ENCODE results near the gene C9orf43.
A peak's percentile ranks its signal among the peaks of the same experiment; 100 is the strongest.
"Not testable (repeated sequence)": the region's sequence is repeated elsewhere in the genome, so short reads cannot be mapped to it uniquely, and the experiment has no call there.

C9orf43 gene

GRCh38 chr9:113373256-113373655 is 37.3 kb upstream of the C9orf43 start:
- Histone ChIP-seq H3K27me3 (ENCODE audit: low read depth, low read length) (no peaks in the 10 kb centered on the region), H3K4me3 (ENCODE audit: low read depth in 1 of 2, low read length in 2 of 2) (no peak overlapping the region), H3K27ac (ENCODE audit: low read length) (no peak overlapping the region), H3K36me3 (ENCODE audit: control insufficient read depth in 1 of 2, insufficient read depth in 2 of 2, low read length in 2 of 2) (peaks cover 11 to 20% of the 10 kb centered on the region in 2 donors), H3K9me3 (ENCODE audit: control insufficient read depth in 1 of 2, low read length in 2 of 2) (no peaks in the 10 kb centered on the region), H3K4me1 (ENCODE audit: control insufficient read depth in 1 of 2, insufficient read depth in 2 of 2, low read length in 2 of 2) (peaks cover 0 to 13% of the 10 kb centered on the region in 2 donors)

- Histone ChIP-seq H3K4me1 (ENCODE audit: control insufficient read depth in 1 of 2, insufficient read depth in 2 of 2, low read length in 2 of 2) (peaks cover 0 to 13% of the 10 kb centered on the region in 2 donors), H3K27ac (ENCODE audit: low read length) (no peak overlapping the region), H3K27me3 (ENCODE audit: low read depth, low read length) (no peaks in the 10 kb centered on the region), H3K36me3 (ENCODE audit: control insufficient read depth in 1 of 2, insufficient read depth in 2 of 2, low read length in 2 of 2) (peaks cover 11 to 20% of the 10 kb centered on the region in 2 donors), H3K9me3 (ENCODE audit: control insufficient read depth in 1 of 2, low read length in 2 of 2) (no peaks in the 10 kb centered on the region), H3K4me3 (ENCODE audit: low read depth in 1 of 2, low read length in 2 of 2) (no peak overlapping the region)
Measured at GRCh38 chr9:113373676-113374392, 36.7 kb upstream of the C9orf43 start.

- Histone ChIP-seq H3K4me1 (ENCODE audit: control insufficient read depth in 1 of 2, insufficient read depth in 2 of 2, low read length in 2 of 2) (peaks cover 0 to 13% of the 10 kb centered on the region in 2 donors), H3K27me3 (ENCODE audit: low read depth, low read length) (no peaks in the 10 kb centered on the region), H3K4me3 (ENCODE audit: low read depth in 1 of 2, low read length in 2 of 2) (peak overlapping the region; percentile 59 to 77), H3K27ac (ENCODE audit: low read length) (no peak overlapping the region), H3K9me3 (ENCODE audit: control insufficient read depth in 1 of 2, low read length in 2 of 2) (no peaks in the 10 kb centered on the region), H3K36me3 (ENCODE audit: control insufficient read depth in 1 of 2, insufficient read depth in 2 of 2, low read length in 2 of 2) (peaks cover 11 to 20% of the 10 kb centered on the region in 2 donors)
Measured at GRCh38 chr9:113375057-113376023, 35.2 kb upstream of the C9orf43 start.

- Histone ChIP-seq H3K4me1 (ENCODE audit: control insufficient read depth in 1 of 2, insufficient read depth in 2 of 2, low read length in 2 of 2) (peaks cover 0 to 13% of the 10 kb centered on the region in 2 donors), H3K27me3 (ENCODE audit: low read depth, low read length) (no peaks in the 10 kb centered on the region), H3K27ac (ENCODE audit: low read length) (peak within 1 kb of the TSS; percentile 67), H3K4me3 (ENCODE audit: low read depth in 1 of 2, low read length in 2 of 2) (peak within 1 kb of the TSS; percentile 62 to 77), H3K9me3 (ENCODE audit: control insufficient read depth in 1 of 2, low read length in 2 of 2) (no peaks in the 10 kb centered on the region), H3K36me3 (ENCODE audit: control insufficient read depth in 1 of 2, insufficient read depth in 2 of 2, low read length in 2 of 2) (peaks cover 11 to 20% of the 10 kb centered on the region in 2 donors)
Measured at GRCh38 chr9:113376634-113377567, 33.6 kb upstream of the C9orf43 start, which contains the start of gene HDHD3. Gene HDHD3, minus strand, starts transcription at chr9:113376986. Its CDS starts 2,632 bp downstream, at chr9:113374354.

GRCh38 chr9:113379094-113379828 is 31.3 kb upstream of the C9orf43 start:
- not testable (repeated sequence) for H3K27me3 ChIP-seq (ENCODE audit: low read depth, low read length); H3K9me3 ChIP-seq (ENCODE audit: control insufficient read depth in 1 of 2, low read length in 2 of 2); H3K4me3 ChIP-seq (ENCODE audit: low read depth in 1 of 2, low read length in 2 of 2); H3K36me3 ChIP-seq (ENCODE audit: control insufficient read depth in 1 of 2, insufficient read depth in 2 of 2, low read length in 2 of 2); H3K27ac ChIP-seq (ENCODE audit: low read length)
- H3K4me1 ChIP-seq (ENCODE audit: control insufficient read depth in 1 of 2, insufficient read depth in 2 of 2, low read length in 2 of 2) = peaks cover 0 to 13% of the 10 kb centered on the region in 2 donors

- H3K4me1 ChIP-seq (ENCODE audit: control insufficient read depth in 1 of 2, insufficient read depth in 2 of 2, low read length in 2 of 2) = peaks cover 0 to 13% of the 10 kb centered on the region in 2 donors
- not testable (repeated sequence) for H3K27ac ChIP-seq (ENCODE audit: low read length); H3K27me3 ChIP-seq (ENCODE audit: low read depth, low read length); H3K4me3 ChIP-seq (ENCODE audit: low read depth in 1 of 2, low read length in 2 of 2); H3K36me3 ChIP-seq (ENCODE audit: control insufficient read depth in 1 of 2, insufficient read depth in 2 of 2, low read length in 2 of 2); H3K9me3 ChIP-seq (ENCODE audit: control insufficient read depth in 1 of 2, low read length in 2 of 2)
Measured at GRCh38 chr9:113379829-113380210, 30.7 kb upstream of the C9orf43 start.

GRCh38 chr9:113380869-113381378 is 29.6 kb upstream of the C9orf43 start:
- Histone ChIP-seq H3K9me3 (ENCODE audit: control insufficient read depth in 1 of 2, low read length in 2 of 2) (no peaks in the 10 kb centered on the region), H3K4me3 (ENCODE audit: low read depth in 1 of 2, low read length in 2 of 2) (no peak overlapping the region), H3K4me1 (ENCODE audit: control insufficient read depth in 1 of 2, insufficient read depth in 2 of 2, low read length in 2 of 2) (peaks cover 0 to 5% of the 10 kb centered on the region in 2 donors), H3K27ac (ENCODE audit: low read length) (no peak overlapping the region), H3K27me3 (ENCODE audit: low read depth, low read length) (no peaks in the 10 kb centered on the region), H3K36me3 (ENCODE audit: control insufficient read depth in 1 of 2, insufficient read depth in 2 of 2, low read length in 2 of 2) (peaks cover 0 to 4% of the 10 kb centered on the region in 2 donors)

- H3K4me1 ChIP-seq (ENCODE audit: control insufficient read depth in 1 of 2, insufficient read depth in 2 of 2, low read length in 2 of 2); H3K36me3 ChIP-seq (ENCODE audit: control insufficient read depth in 1 of 2, insufficient read depth in 2 of 2, low read length in 2 of 2); H3K27me3 ChIP-seq (ENCODE audit: low read depth, low read length); H3K4me3 ChIP-seq (ENCODE audit: low read depth in 1 of 2, low read length in 2 of 2); H3K9me3 ChIP-seq (ENCODE audit: control insufficient read depth in 1 of 2, low read length in 2 of 2); H3K27ac ChIP-seq (ENCODE audit: low read length): not testable (repeated sequence)
Measured at GRCh38 chr9:113381441-113381840, 29.1 kb upstream of the C9orf43 start.

GRCh38 chr9:113381909-113382411 is 28.6 kb upstream of the C9orf43 start:
- no peak overlapping the region for H3K27ac ChIP-seq (ENCODE audit: low read length)

More at GRCh38 chr9:113381909-113382411, 28.6 kb upstream of the C9orf43 start:
- no peaks in the 10 kb centered on the region for H3K27me3 ChIP-seq (ENCODE audit: low read depth, low read length)
- no peaks in the 10 kb centered on the region for H3K9me3 ChIP-seq (ENCODE audit: control insufficient read depth in 1 of 2, low read length in 2 of 2)
- peaks cover 0 to 4% of the 10 kb centered on the region in 2 donors for H3K4me1 ChIP-seq (ENCODE audit: control insufficient read depth in 1 of 2, insufficient read depth in 2 of 2, low read length in 2 of 2)
- H3K36me3 ChIP-seq (ENCODE audit: control insufficient read depth in 1 of 2, insufficient read depth in 2 of 2, low read length in 2 of 2) = peaks cover 3 to 13% of the 10 kb centered on the region in 2 donors
- H3K4me3 ChIP-seq (ENCODE audit: low read depth in 1 of 2, low read length in 2 of 2) = no peak overlapping the region
